Measurements from ENCODE around the gene SERPINB3. TPM values are rescaled to one million over a fixed set of nuclear protein-coding genes. Genes with fewer than 3 reads are reported as not detected.

SERPINB3 gene
- total and polyA plus RNA-seq, 2 of the 8 experiments (the other 6 are each of a cell fraction or from before 2014, with no cell fraction given), result 0.17 to 0.18 TPM

DNA sequence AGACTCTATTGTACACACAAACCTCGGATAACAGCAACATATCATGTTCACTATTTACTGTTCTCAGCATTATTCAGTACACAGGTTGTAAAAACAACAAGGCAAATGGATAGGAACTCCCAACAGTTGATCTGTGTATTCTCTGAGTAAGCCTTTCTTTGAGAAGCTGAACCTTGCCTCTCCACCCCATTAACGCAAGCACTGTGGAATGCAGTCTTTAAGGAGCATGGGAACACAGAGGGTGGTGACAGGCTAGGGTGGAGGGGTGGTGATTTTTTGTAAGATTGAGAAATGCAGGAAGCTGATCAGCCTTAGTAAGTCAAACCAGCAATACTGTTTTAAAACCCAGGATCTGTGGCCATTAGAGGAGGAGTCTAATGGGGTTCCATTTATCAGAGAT is 21.5 kb upstream of the SERPINB3 start (continued):
- TF ChIP-seq RAD21 (IDR thresholded peaks at IDR 0.05 in 1 of 2, conservative IDR thresholded peaks at IDR 0.05 in 1 of 2; ENCODE audit: low read depth in 2 of 2, low read length in 2 of 2), result no peak
